CD14-positive monocyte (primary cell): Measurements from ENCODE around the gene TNFAIP2. TPM values are rescaled to one million over a fixed set of nuclear protein-coding genes. Genes with fewer than 3 reads are reported as not detected.
A peak's percentile ranks its signal among the peaks of the same experiment; 100 is the strongest.

ENCODE experiments used
- DNase-seq, 3 donors: peaks; one replicate each; pipeline ENCODE4 v3.0.0-alpha.2; 2011 to 2022
- H2AFZ ChIP-seq: 2 replicates; pipeline ENCODE4 v1.6.0; 2012; ENCODE audit warnings: mild to moderate bottlenecking, low read depth, low read length, inconsistent platforms; ENCODE audit not compliant: insufficient read depth, poor library complexity, severe bottlenecking
- H3K27ac ChIP-seq, 2 donors: 1 replicate in 1 of 2; 2 replicates in 1 of 2; pipeline ENCODE4 v1.5.1; 2012 to 2013; ENCODE audit warnings: low read length in 2 of 2, control low read depth in 1 of 2, inconsistent platforms in 1 of 2, low read depth in 1 of 2, mild to moderate bottlenecking in 1 of 2
- H3K27me3 ChIP-seq, 2 donors: one replicate each; pipeline versions ENCODE4 v1.6.0 to v1.6.1; 2011 to 2013; ENCODE audit warnings: low read length in 2 of 2; ENCODE audit not compliant: control insufficient read depth in 2 of 2, insufficient read depth in 2 of 2
- H3K36me3 ChIP-seq, 2 donors: replicated peaks in 1 of 2; 1 replicate in 1 of 2; 2 replicates in 1 of 2; pipeline versions ENCODE4 v1.5.1 to v1.6.1; 2012 to 2013; ENCODE audit warnings: low read length in 2 of 2, control low read depth in 1 of 2, inconsistent platforms in 1 of 2, mild to moderate bottlenecking in 1 of 2; ENCODE audit not compliant: insufficient read depth in 2 of 2, control insufficient read depth in 1 of 2
- H3K4me1 ChIP-seq, 2 donors: 1 replicate in 1 of 2; 2 replicates in 1 of 2; pipeline versions ENCODE4 v1.5.1 to v1.6.1; 2012 to 2013; ENCODE audit warnings: low read length in 2 of 2, control low read depth in 1 of 2, inconsistent platforms in 1 of 2, mild to moderate bottlenecking in 1 of 2, moderate library complexity in 1 of 2; ENCODE audit not compliant: insufficient read depth in 2 of 2, control insufficient read depth in 1 of 2
- H3K4me2 ChIP-seq: replicated peaks from 2 replicates; pipeline ENCODE3; 2012; ENCODE audit warnings: low read length, moderate library complexity, mild to moderate bottlenecking; ENCODE audit not compliant: poor library complexity, severe bottlenecking; ENCODE audit errors: extremely low read depth
- H3K4me3 ChIP-seq, 3 experiments: fragments of 200-600 bp in 1 of 3; sonication (generic) in 1 of 3; replicated peaks in 1 of 3; 1 replicate in 2 of 3; 2 replicates in 1 of 3; pipeline ENCODE4 v1.5.1; 2011 to 2013; ENCODE audit warnings: low read length in 3 of 3, mild to moderate bottlenecking in 3 of 3, control low read depth in 2 of 3, low read depth in 2 of 3, inconsistent platforms in 1 of 3, moderate library complexity in 1 of 3
- H3K79me2 ChIP-seq: 2 replicates; pipeline ENCODE4 v1.6.0; 2012; ENCODE audit warnings: mild to moderate bottlenecking, control low read depth, inconsistent platforms, low read length, moderate library complexity; ENCODE audit not compliant: insufficient read depth
- H3K9ac ChIP-seq: 2 replicates; pipeline ENCODE4 v1.6.0; 2017; ENCODE audit warnings: low read length, mild to moderate bottlenecking; ENCODE audit not compliant: insufficient read depth, poor library complexity, severe bottlenecking
- H3K9me3 ChIP-seq, 2 donors: replicated peaks in 1 of 2; 1 replicate in 1 of 2; 2 replicates in 1 of 2; pipeline versions ENCODE4 v1.5.1 to v1.6.1; 2012 to 2013; ENCODE audit warnings: low read length in 2 of 2, control low read depth in 1 of 2; ENCODE audit not compliant: control insufficient read depth in 1 of 2, insufficient read depth in 1 of 2
- H4K20me1 ChIP-seq: 2 replicates; pipeline ENCODE4 v1.6.0; 2012; ENCODE audit warnings: mild to moderate bottlenecking, low read length, control low read depth, moderate library complexity; ENCODE audit not compliant: insufficient read depth
- H3K27ac Mint-ChIP-seq, 7 donors: one replicate each; pipeline ENCODE4 v1.8.0; 2020; ENCODE audit warnings: mild to moderate bottlenecking in 7 of 7, mixed read lengths in 7 of 7, moderate library complexity in 6 of 7, inconsistent platforms in 2 of 7
- H3K27me3 Mint-ChIP-seq, 3 donors: one replicate each; pipeline ENCODE4 v1.8.0; 2021 to 2022; ENCODE audit warnings: low read depth in 3 of 3, mild to moderate bottlenecking in 3 of 3, mixed read lengths in 3 of 3, moderate library complexity in 3 of 3, inconsistent platforms in 1 of 3
- H3K36me3 Mint-ChIP-seq, 2 donors: one replicate each; pipeline ENCODE4 v1.8.0; 2020; ENCODE audit warnings: mixed read lengths in 2 of 2, inconsistent platforms in 1 of 2, mild to moderate bottlenecking in 1 of 2
- H3K4me1 Mint-ChIP-seq: one replicate; pipeline ENCODE4 v1.8.0; 2020; ENCODE audit warnings: mild to moderate bottlenecking, mixed read lengths
- H3K4me3 Mint-ChIP-seq, 2 donors: one replicate each; pipeline ENCODE4 v1.8.0; 2020; ENCODE audit warnings: mild to moderate bottlenecking in 2 of 2, mixed read lengths in 2 of 2, moderate library complexity in 1 of 2
- H3K9me3 Mint-ChIP-seq, 7 donors: one replicate each; pipeline ENCODE4 v1.8.0; 2020 to 2022; ENCODE audit warnings: mixed read lengths in 7 of 7, mild to moderate bottlenecking in 6 of 7, moderate library complexity in 6 of 7, inconsistent platforms in 2 of 7
- WGBS: methylation state at CpG from one replicate; pipeline ENCODE4 v1.1.5; 2013; ENCODE audit warnings: missing lambda C conversion rate; ENCODE audit not compliant: insufficient coverage; 5-methylcytosine and 5-hydroxymethylcytosine counted together
- intact Hi-C, 2 donors: fragments of 100-400 bp; cut with micrococcal nuclease; formaldehyde crosslinking; loops; one replicate each; pipeline versions ENCODE4 v1.15.0 to v1.15.1; 2023
- polyA plus RNA-seq, 3 donors: library from polyadenylated mRNA; depleted of rRNA in 1 of 3; unstranded in 2 of 3; stranded (reverse) in 1 of 3; fragments of 300-500 nt in 2 of 3; fragments of >200 nt in 1 of 3; fragmentation: Illumina TruSeq in 2 of 3; gene quantifications; 1 replicate in 2 of 3; 2 replicates in 1 of 3; pipeline ENCODE4 v1.2.3, GENCODE V29; 2012 to 2021
- TF ChIP-seq, protein P1 (sequence below): fragments of 200-600 bp; IDR thresholded peaks from one replicate; pipeline ENCODE4 v1.8.0; 2022; ENCODE audit warnings: antibody characterized with exemption, mild to moderate bottlenecking

Gene TNFAIP2
- polyA plus RNA-seq, 3 donors = 41.5 to 1,807 (median 50.8) TPM

DNA sequence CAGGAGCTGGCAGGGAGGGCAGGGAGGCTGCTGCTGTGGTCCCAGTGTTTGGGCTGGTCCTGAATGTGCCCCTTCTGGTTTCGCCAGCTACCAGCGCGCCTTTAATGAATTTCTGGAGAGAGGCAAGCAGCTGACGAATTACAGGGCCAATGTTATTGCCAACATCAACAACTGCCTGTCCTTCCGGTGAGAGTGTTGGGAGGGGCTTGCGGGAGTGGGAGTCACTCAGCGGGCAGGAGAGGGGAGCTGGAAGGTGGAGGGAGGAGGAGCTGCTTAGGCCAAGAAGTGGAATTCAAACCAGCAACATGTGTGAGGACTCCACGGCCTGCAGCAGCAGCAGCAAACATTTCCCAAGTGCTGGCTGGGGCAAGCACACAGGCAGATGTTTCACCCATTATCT is 7.7 kb downstream of the TNFAIP2 start:
- H3K27me3 ChIP-seq = no peaks in the 10 kb centered on the region
- peaks cover 94 to 95% of the 10 kb centered on the region in 2 donors for H3K36me3 ChIP-seq
- Mint-ChIP-seq H3K4me3 (no peak overlapping the region), H3K9me3 (no peaks in the 10 kb centered on the region), H3K36me3 (peaks cover 88 to 96% of the 10 kb centered on the region in 2 donors), H3K4me1 (peaks cover 28% of the 10 kb centered on the region), H3K27ac (peak overlapping the region in 2 of 7 donors; percentile 27 to 74), H3K27me3 (peaks cover 0 to 1% (median 0%) of the 10 kb centered on the region in 3 donors)
- no peak for DNase-seq
- H3K4me2 ChIP-seq = no peak overlapping the region
- intact Hi-C loops = no loop called here
- H3K4me1 ChIP-seq = peaks cover 17 to 48% of the 10 kb centered on the region in 2 donors
- no peak overlapping the region for H3K4me3 ChIP-seq
- no peaks in the 10 kb centered on the region for H3K9me3 ChIP-seq
- H3K27ac ChIP-seq = no peak overlapping the region
- peaks cover 97% of the 10 kb centered on the region for H4K20me1 ChIP-seq
- TF ChIP-seq, protein P1, sequence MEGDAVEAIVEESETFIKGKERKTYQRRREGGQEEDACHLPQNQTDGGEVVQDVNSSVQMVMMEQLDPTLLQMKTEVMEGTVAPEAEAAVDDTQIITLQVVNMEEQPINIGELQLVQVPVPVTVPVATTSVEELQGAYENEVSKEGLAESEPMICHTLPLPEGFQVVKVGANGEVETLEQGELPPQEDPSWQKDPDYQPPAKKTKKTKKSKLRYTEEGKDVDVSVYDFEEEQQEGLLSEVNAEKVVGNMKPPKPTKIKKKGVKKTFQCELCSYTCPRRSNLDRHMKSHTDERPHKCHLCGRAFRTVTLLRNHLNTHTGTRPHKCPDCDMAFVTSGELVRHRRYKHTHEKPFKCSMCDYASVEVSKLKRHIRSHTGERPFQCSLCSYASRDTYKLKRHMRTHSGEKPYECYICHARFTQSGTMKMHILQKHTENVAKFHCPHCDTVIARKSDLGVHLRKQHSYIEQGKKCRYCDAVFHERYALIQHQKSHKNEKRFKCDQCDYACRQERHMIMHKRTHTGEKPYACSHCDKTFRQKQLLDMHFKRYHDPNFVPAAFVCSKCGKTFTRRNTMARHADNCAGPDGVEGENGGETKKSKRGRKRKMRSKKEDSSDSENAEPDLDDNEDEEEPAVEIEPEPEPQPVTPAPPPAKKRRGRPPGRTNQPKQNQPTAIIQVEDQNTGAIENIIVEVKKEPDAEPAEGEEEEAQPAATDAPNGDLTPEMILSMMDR = no peak
- WGBS = 81% methylated on average over 5 of the region's 8 CpGs
- H3K79me2 ChIP-seq = peaks cover 55% of the 10 kb centered on the region
- H2AFZ ChIP-seq = no peak overlapping the region
- H3K9ac ChIP-seq = no peak overlapping the region

DNA sequence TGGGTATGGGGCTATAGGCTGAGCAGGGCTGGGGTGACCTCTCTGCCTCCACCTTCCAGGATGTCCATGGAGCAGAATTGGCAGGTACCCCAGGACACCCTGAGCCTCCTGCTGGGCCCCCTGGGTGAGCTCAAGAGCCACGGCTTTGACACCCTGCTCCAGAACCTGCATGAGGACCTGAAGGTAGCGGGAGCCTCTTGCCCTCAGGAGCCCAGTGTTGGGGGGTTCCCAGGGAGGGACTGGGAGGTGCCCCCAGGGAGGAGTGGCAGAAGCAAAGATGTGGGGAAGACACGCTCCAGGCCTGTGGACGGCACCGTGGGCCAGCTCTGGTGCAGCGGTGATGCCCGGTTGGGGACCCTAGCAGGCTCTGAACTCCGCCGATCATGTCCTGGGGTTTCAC is 8.3 kb downstream of the TNFAIP2 start:
- peaks cover 97% of the 10 kb centered on the region for H4K20me1 ChIP-seq
- WGBS = 96% methylated on average over 9 of the region's 9 CpGs
- peaks cover 94 to 95% of the 10 kb centered on the region in 2 donors for H3K36me3 ChIP-seq
- TF ChIP-seq, protein P1 = no peak
- H3K9ac ChIP-seq = no peak overlapping the region
- Mint-ChIP-seq H3K4me1 (peaks cover 30% of the 10 kb centered on the region), H3K4me3 (peak overlapping the region in 1 of 2 donors; percentile 47), H3K27me3 (peaks cover 0 to 1% (median 0%) of the 10 kb centered on the region in 3 donors), H3K9me3 (no peaks in the 10 kb centered on the region), H3K27ac (peak overlapping the region in 2 of 7 donors; percentile 74 to 82), H3K36me3 (peaks cover 89 to 96% of the 10 kb centered on the region in 2 donors)
- H3K9me3 ChIP-seq = no peaks in the 10 kb centered on the region
- H3K27me3 ChIP-seq = no peaks in the 10 kb centered on the region
- peaks cover 48% of the 10 kb centered on the region for H3K79me2 ChIP-seq
- no peak for DNase-seq
- H3K4me1 ChIP-seq = peaks cover 13 to 48% of the 10 kb centered on the region in 2 donors
- no peak overlapping the region for H2AFZ ChIP-seq
- intact Hi-C loops = no loop called here
- H3K4me3 ChIP-seq = no peak overlapping the region
- H3K4me2 ChIP-seq = no peak overlapping the region
- no peak overlapping the region for H3K27ac ChIP-seq
